GM18951 (cell line): Measurements from ENCODE around the gene WDR36.

Source experiments
- POLR2A ChIP-seq: IDR thresholded peaks from 4 replicates; pipeline ENCODE4 v1.6.1; 2011; ENCODE audit warnings: mild to moderate bottlenecking; ENCODE audit not compliant: insufficient read length, insufficient read depth; ENCODE audit errors: extremely low read depth
- in situ Hi-C: fragments of 300-500 bp; cut with MboI; formaldehyde crosslinking; loops from one replicate; pipeline ENCODE4 v1.12.0; 2022; ENCODE audit warnings: low sequenced_read_pairs, mixed read lengths, inconsistent platforms; ENCODE audit not compliant: unreplicated experiment

Gene WDR36

GRCh38 chr5:111117136-111117535, 25.0 kb downstream of the WDR36 start:
- in situ Hi-C loops: no loop called here
- no peak for TF ChIP-seq POLR2A

GRCh38 chr5:111119221-111119620, 27.1 kb downstream of the WDR36 start:
- in situ Hi-C loops: no loop called here
- TF ChIP-seq POLR2A: no peak

GRCh38 chr5:111119856-111120255, 27.7 kb downstream of the WDR36 start:
- in situ Hi-C loops: no loop called here

GRCh38 chr5:111120911-111121310, 28.8 kb downstream of the WDR36 start:
- in situ Hi-C loops: no loop called here
- TF ChIP-seq POLR2A: no peak

More at GRCh38 chr5:111119856-111120255, 27.7 kb downstream of the WDR36 start:
- no peak for TF ChIP-seq POLR2A

GRCh38 chr5:111121926-111122325, 29.8 kb downstream of the WDR36 start:
- in situ Hi-C loops: no loop called here
- no peak for TF ChIP-seq POLR2A

- in situ Hi-C loops: no loop called here
- TF ChIP-seq POLR2A: no peak
Observed at GRCh38 chr5:111122398-111122797, 30.2 kb downstream of the WDR36 start.

- TF ChIP-seq POLR2A: no peak
- in situ Hi-C loops: no loop called here
Observed at GRCh38 chr5:111124793-111125192, 32.6 kb downstream of the WDR36 start.

GRCh38 chr5:111126896-111127295, 34.7 kb downstream of the WDR36 start:
- TF ChIP-seq POLR2A: no peak
- in situ Hi-C loops: no loop called here

GRCh38 chr5:111127453-111128195, 35.5 kb downstream of the WDR36 start:
- in situ Hi-C loops: no loop called here
- no peak for TF ChIP-seq POLR2A

- no peak for TF ChIP-seq POLR2A
- in situ Hi-C loops: no loop called here
Observed at GRCh38 chr5:111129938-111130337, 37.8 kb downstream of the WDR36 start.

GRCh38 chr5:111131356-111131755, 39.2 kb downstream of the WDR36 start:
- no peak for TF ChIP-seq POLR2A
- in situ Hi-C loops: no loop called here

- in situ Hi-C loops: no loop called here
- TF ChIP-seq POLR2A: no peak
Observed at GRCh38 chr5:111132076-111132475, 39.9 kb downstream of the WDR36 start.

- in situ Hi-C loops: no loop called here
- TF ChIP-seq POLR2A: no peak
Observed at GRCh38 chr5:111132731-111133435, 40.7 kb downstream of the WDR36 start.

- no peak for TF ChIP-seq POLR2A
- in situ Hi-C loops: no loop called here
Observed at GRCh38 chr5:111133436-111133751, 41.2 kb downstream of the WDR36 start.
